Smooth muscle cell (in vitro differentiated cells): ENCODE measurements around the gene DTYMK. TPM values are rescaled to one million over a fixed set of nuclear protein-coding genes. Genes with fewer than 3 reads are reported as not detected.

Experiments
- DNase-seq: peaks from one replicate; lab custom pipeline; 2025; ENCODE audit not compliant: unreplicated experiment; lab: John Stamatoyannopoulos, UW
- H2AFZ ChIP-seq: fragments of 200-600 bp; sonication (generic); 2 replicates; pipeline ENCODE4 v1.6.0; 2016; ENCODE audit warnings: antibody characterized with exemption, low read depth, mild to moderate bottlenecking
- H3F3A ChIP-seq: fragments of 200-600 bp; sonication (generic); 2 replicates; pipeline ENCODE4 v1.6.0; 2017; ENCODE audit warnings: antibody characterized with exemption, low read depth
- H3K27ac ChIP-seq: fragments of 200-600 bp; sonication (generic); 2 replicates; pipeline ENCODE4 v1.5.1; 2016; ENCODE audit warnings: low read depth, mild to moderate bottlenecking
- H3K27me3 ChIP-seq: fragments of 200-600 bp; sonication (generic); 2 replicates; pipeline ENCODE4 v1.6.1; 2016; ENCODE audit warnings: low read depth, mild to moderate bottlenecking
- H3K36me3 ChIP-seq: fragments of 200-600 bp; sonication (generic); 2 replicates; pipeline ENCODE4 v1.5.1; 2016; ENCODE audit warnings: low read depth
- H3K4me1 ChIP-seq: fragments of 200-600 bp; sonication (generic); 2 replicates; pipeline ENCODE4 v1.5.1; 2016; ENCODE audit warnings: low read depth
- H3K4me2 ChIP-seq: fragments of 200-600 bp; sonication (generic); 2 replicates; pipeline ENCODE4 v1.6.0; 2016; ENCODE audit warnings: mild to moderate bottlenecking
- H3K4me3 ChIP-seq: fragments of 200-600 bp; sonication (generic); 2 replicates; pipeline ENCODE4 v1.5.1; 2016; ENCODE audit warnings: mild to moderate bottlenecking
- H3K79me2 ChIP-seq: fragments of 200-600 bp; sonication (generic); 2 replicates; pipeline ENCODE4 v1.6.0; 2016; ENCODE audit warnings: low read depth, mild to moderate bottlenecking
- H3K9ac ChIP-seq: fragments of 200-600 bp; sonication (generic); 2 replicates; pipeline ENCODE4 v1.6.0; 2016; ENCODE audit warnings: low read depth
- H3K9me3 ChIP-seq: fragments of 200-600 bp; sonication (generic); replicated peaks from 2 replicates; pipeline ENCODE4 v1.5.1; 2016; ENCODE audit warnings: low read depth
- H4K20me1 ChIP-seq: fragments of 200-600 bp; sonication (generic); 2 replicates; pipeline ENCODE4 v1.6.0; 2016; ENCODE audit warnings: low read depth
- WGBS: methylation state at CpG from one replicate; pipeline ENCODE4 v1.1.7; 2016; ENCODE audit warnings: low lambda C conversion rate; 5-methylcytosine and 5-hydroxymethylcytosine counted together
- polyA plus RNA-seq: library from polyadenylated mRNA; unstranded; fragments of >200 nt; fragmentation: Nextera tagmentation; extraction: Ambion mirVana; gene quantifications from 2 replicates; pipeline ENCODE4 v1.2.1, GENCODE V29; 2016
- total RNA-seq: library from RNA; depleted of rRNA; stranded (reverse); fragments of >200 nt; gene quantifications from 2 replicates; pipeline ENCODE4 v1.2.3, GENCODE V29; 2014
- TF ChIP-seq, protein P1 (sequence below): fragments of 200-600 bp; sonication (generic); IDR thresholded peaks from 2 replicates; pipeline ENCODE4 v1.5.1; 2017; ENCODE audit warnings: borderline replicate concordance, mild to moderate bottlenecking, antibody characterized with exemption; ENCODE audit not compliant: insufficient read depth, poor library complexity, severe bottlenecking

DTYMK gene
- total and polyA plus RNA-seq, 2 experiments from 2014 or later, result 22.2 to 65.8 TPM

DNA sequence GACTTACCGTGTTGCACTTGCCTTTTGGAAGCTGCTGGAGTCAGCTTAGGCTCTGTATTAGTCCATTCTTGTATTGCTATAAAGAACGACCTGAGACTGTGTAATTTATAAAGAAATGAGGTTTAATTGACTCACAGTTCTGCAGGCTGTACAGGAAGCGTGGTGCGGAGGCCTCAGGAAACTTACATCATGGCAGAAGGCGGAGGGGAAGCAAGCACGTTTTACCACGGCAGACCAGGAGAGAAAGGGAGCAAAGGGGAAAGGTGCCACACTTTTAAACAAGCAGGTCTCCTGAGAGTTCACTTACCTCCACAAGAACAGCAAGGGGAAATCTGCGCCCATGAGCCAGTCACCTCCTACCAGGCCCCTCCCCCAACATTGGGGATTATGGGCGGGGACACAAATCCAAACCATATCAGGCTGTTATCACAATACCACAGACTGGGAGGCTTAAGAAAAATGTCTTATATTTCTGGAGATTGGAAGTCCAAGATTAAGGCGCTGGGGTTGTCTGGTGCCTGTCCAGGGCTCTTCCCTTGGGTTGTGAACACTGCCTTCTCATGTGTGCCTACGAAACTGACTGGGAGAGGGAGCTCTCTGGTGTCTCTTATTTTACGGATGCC, 44.2 kb upstream of the DTYMK start:
- Histone ChIP-seq H3K79me2 (no peaks in the 10 kb centered on the region), H2AFZ (no peak overlapping the region), H3K9ac (no peak overlapping the region), H3K27ac (no peak overlapping the region), H3K4me3 (no peak overlapping the region), H3F3A (no peaks in the 10 kb centered on the region), H4K20me1 (peaks cover 4% of the 10 kb centered on the region), H3K9me3 (no peaks in the 10 kb centered on the region), H3K36me3 (no peaks in the 10 kb centered on the region), H3K4me2 (no peak overlapping the region), H3K27me3 (no peaks in the 10 kb centered on the region), H3K4me1 (no peaks in the 10 kb centered on the region)
- 83% methylated on average over 12 of the region's 12 CpGs for WGBS
- TF ChIP-seq, protein P1, sequence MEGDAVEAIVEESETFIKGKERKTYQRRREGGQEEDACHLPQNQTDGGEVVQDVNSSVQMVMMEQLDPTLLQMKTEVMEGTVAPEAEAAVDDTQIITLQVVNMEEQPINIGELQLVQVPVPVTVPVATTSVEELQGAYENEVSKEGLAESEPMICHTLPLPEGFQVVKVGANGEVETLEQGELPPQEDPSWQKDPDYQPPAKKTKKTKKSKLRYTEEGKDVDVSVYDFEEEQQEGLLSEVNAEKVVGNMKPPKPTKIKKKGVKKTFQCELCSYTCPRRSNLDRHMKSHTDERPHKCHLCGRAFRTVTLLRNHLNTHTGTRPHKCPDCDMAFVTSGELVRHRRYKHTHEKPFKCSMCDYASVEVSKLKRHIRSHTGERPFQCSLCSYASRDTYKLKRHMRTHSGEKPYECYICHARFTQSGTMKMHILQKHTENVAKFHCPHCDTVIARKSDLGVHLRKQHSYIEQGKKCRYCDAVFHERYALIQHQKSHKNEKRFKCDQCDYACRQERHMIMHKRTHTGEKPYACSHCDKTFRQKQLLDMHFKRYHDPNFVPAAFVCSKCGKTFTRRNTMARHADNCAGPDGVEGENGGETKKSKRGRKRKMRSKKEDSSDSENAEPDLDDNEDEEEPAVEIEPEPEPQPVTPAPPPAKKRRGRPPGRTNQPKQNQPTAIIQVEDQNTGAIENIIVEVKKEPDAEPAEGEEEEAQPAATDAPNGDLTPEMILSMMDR, result no peak
- no peak for DNase-seq

DNA sequence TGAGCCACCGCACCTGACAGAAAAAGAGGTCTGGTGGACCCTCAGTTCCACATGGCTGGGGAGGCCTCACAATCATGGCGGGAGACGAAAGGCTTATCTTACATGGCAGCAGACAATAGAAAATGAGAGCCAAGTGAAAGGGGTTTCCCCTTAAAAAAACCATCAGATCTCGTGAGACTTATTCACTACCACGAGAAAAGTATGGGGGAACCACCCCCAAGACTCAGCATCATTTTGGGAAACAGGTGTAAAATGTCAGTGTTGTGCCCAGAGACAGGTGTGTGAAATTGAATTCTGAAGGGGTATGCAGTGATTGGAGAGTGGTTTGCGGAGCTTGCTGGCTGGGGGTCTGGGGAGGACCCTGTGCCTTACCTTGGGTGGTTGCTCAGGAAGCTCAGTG, 43.3 kb upstream of the DTYMK start:
- Histone ChIP-seq H3K27ac (no peak overlapping the region), H3K9me3 (no peaks in the 10 kb centered on the region), H3K36me3 (no peaks in the 10 kb centered on the region), H2AFZ (no peak overlapping the region), H3F3A (no peaks in the 10 kb centered on the region), H3K4me3 (no peak overlapping the region), H3K79me2 (no peaks in the 10 kb centered on the region), H3K4me2 (no peak overlapping the region), H3K4me1 (no peaks in the 10 kb centered on the region), H3K27me3 (no peaks in the 10 kb centered on the region), H3K9ac (no peak overlapping the region), H4K20me1 (no peaks in the 10 kb centered on the region)
- TF ChIP-seq, protein P1, result no peak
- WGBS, result 95% methylated on average over 6 of the region's 6 CpGs
- DNase-seq, result no peak

DNA sequence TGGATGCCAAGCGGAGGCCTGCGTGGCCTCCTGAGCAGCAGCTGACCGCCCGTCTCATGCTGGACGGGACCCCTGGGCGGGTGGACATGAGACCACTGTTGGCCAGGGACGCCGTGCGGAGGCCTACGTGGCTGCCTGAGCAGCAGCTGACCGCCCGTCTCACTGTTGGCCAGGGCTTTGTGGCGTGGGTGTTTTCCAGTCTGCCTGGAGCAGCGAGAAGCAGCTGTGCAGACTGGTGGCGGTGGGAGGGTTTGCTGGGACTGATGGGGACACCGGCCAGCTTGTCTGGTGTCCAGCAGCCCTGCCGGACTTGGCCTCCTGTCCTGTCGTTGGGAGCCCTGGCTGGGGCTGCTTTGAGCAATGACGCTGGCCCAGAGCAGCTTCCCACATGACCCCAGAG, 42.0 kb upstream of the DTYMK start:
- TF ChIP-seq, protein P1, result no peak
- no peaks in the 10 kb centered on the region for H3K9me3 ChIP-seq
- no peak overlapping the region for H3K4me2 ChIP-seq
- no peaks in the 10 kb centered on the region for H3F3A ChIP-seq
- H3K79me2 ChIP-seq, result no peaks in the 10 kb centered on the region
- no peak overlapping the region for H3K9ac ChIP-seq
- no peak overlapping the region for H3K27ac ChIP-seq
- no peaks in the 10 kb centered on the region for H3K27me3 ChIP-seq
- H3K36me3 ChIP-seq, result no peaks in the 10 kb centered on the region
- no peak overlapping the region for H3K4me3 ChIP-seq
- WGBS, result 97% methylated on average over 19 of the region's 19 CpGs
- H2AFZ ChIP-seq, result no peak overlapping the region
- no peak for DNase-seq
- H4K20me1 ChIP-seq, result no peaks in the 10 kb centered on the region
- no peaks in the 10 kb centered on the region for H3K4me1 ChIP-seq

DNA sequence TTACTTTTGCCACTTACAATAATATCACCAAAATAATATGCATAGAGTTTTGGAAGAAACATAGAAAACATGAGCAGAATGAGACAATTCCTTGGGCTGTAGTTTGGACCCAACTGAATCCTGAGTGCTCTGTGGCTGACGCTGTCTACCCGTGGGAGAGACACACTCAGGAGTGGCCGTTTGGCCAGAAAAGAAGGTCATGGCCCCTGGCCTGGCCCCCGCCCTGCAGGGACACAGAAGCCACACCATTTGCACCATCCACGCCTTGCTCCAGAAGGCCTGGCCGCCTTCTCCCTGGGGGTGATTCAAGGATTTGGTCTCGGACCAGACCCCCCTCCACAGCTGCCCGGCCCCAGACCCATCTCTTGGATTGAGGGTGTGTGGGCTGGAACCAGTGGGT, 41.4 kb upstream of the DTYMK start:
- no peak overlapping the region for H2AFZ ChIP-seq
- no peak overlapping the region for H3K9ac ChIP-seq
- WGBS, result 96% methylated on average over 8 of the region's 8 CpGs
- H3K4me3 ChIP-seq, result no peak overlapping the region
- no peaks in the 10 kb centered on the region for H3K4me1 ChIP-seq
- H3F3A ChIP-seq, result no peaks in the 10 kb centered on the region
- H3K27me3 ChIP-seq, result no peaks in the 10 kb centered on the region
- no peaks in the 10 kb centered on the region for H3K79me2 ChIP-seq
- H3K27ac ChIP-seq, result no peak overlapping the region
- H3K36me3 ChIP-seq, result no peaks in the 10 kb centered on the region
- H3K4me2 ChIP-seq, result no peak overlapping the region
- H3K9me3 ChIP-seq, result no peaks in the 10 kb centered on the region
- no peaks in the 10 kb centered on the region for H4K20me1 ChIP-seq
- no peak for DNase-seq
- TF ChIP-seq, protein P1, result no peak
